Immature natural killer cell (primary cell): ENCODE measurements around the gene ERCC6L. TPM values are rescaled to one million over a fixed set of nuclear protein-coding genes. Genes with fewer than 3 reads are reported as not detected.
A peak's percentile ranks its signal among the peaks of the same experiment; 100 is the strongest.
"Not testable (repeated sequence)": the region's sequence is repeated elsewhere in the genome, so short reads cannot be mapped to it uniquely, and the experiment has no call there.

ENCODE experiments used
- DNase-seq, 3 donors: peaks; one replicate each; pipeline ENCODE4 v3.0.0; 2022; ENCODE audit warnings: mixed read lengths in 1 of 3
- H3K27ac Mint-ChIP-seq, 6 donors: one replicate each; pipeline ENCODE4 v1.8.0; 2020; ENCODE audit warnings: mixed read lengths in 6 of 6, mild to moderate bottlenecking in 5 of 6, inconsistent platforms in 4 of 6, moderate library complexity in 3 of 6
- H3K27me3 Mint-ChIP-seq, 3 donors: one replicate each; pipeline ENCODE4 v1.8.0; 2020 to 2021; ENCODE audit warnings: low read depth in 3 of 3, mild to moderate bottlenecking in 3 of 3, mixed read lengths in 3 of 3, moderate library complexity in 3 of 3, inconsistent platforms in 1 of 3
- H3K36me3 Mint-ChIP-seq, 3 donors: one replicate each; pipeline ENCODE4 v1.8.0; 2020; ENCODE audit warnings: mixed read lengths in 3 of 3, inconsistent platforms in 2 of 3, mild to moderate bottlenecking in 2 of 3
- H3K4me1 Mint-ChIP-seq, 2 donors: one replicate each; pipeline ENCODE4 v1.8.0; 2020; ENCODE audit warnings: inconsistent platforms in 2 of 2, mild to moderate bottlenecking in 2 of 2, mixed read lengths in 2 of 2, moderate library complexity in 1 of 2
- H3K4me3 Mint-ChIP-seq, 5 donors: one replicate each; pipeline ENCODE4 v1.8.0; 2020; ENCODE audit warnings: mild to moderate bottlenecking in 5 of 5, mixed read lengths in 5 of 5, inconsistent platforms in 3 of 5, moderate library complexity in 3 of 5
- H3K9me3 Mint-ChIP-seq, 6 donors: one replicate each; pipeline ENCODE4 v1.8.0; 2020; ENCODE audit warnings: mild to moderate bottlenecking in 6 of 6, mixed read lengths in 6 of 6, inconsistent platforms in 4 of 6, moderate library complexity in 3 of 6
- polyA plus RNA-seq, 3 donors: library from polyadenylated mRNA; unstranded; fragments of 300-500 nt; fragmentation: Illumina TruSeq; gene quantifications; one replicate each; pipeline ENCODE4 v1.2.3, GENCODE V29; 2021

Gene ERCC6L
- polyA plus RNA-seq, 3 donors from 2014 or later: 0.21 to 0.68 (median 0.38) TPM

DNA sequence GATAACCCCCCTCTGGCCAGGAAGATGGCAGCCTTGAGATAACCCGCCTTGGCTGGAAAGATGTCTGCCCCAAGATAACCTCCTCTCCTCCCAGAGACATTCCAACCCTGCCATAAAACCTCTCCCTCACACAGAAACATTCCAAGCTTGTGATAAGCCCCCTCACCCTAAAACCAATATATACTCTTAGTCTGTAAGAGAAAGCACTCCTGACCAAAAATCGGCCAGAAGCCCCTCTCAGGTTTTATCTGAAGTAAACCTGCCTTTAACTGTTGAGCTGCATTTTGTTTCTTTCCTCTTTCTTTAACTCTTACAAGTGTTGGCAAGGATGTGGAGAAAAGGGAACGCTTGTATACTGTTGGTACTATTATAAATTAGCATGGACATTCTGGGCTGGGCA is 8.5 kb downstream of the ERCC6L start:
- Mint-ChIP-seq H3K36me3 (no peaks in the 10 kb centered on the region), H3K4me1 (no peaks in the 10 kb centered on the region), H3K9me3 (no peaks in the 10 kb centered on the region), H3K27ac (no peak overlapping the region), H3K27me3 (peaks cover 0 to 4% (median 4%) of the 10 kb centered on the region in 3 donors), H3K4me3 (no peak overlapping the region)
- DNase-seq: no peak

DNA sequence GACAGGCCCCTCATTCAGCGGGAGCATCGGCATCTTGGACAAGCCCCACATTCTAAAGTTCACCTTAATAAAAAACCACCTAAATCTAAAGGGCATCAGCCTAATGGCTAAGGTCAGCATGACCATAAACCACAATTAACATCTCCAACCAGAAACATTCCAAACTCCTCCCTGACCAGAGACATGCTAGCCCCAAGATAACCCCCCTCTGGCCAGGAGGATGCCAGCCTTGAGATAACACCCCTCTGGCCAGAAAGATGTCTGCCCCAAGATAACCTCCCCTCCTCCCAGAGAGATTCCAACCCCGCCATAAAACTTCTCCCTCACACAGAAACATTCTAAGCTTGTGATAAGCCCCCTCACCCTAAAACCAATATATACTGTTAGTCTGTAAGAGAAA is 18.5 kb downstream of the ERCC6L start:
- H3K4me1 Mint-ChIP-seq, H3K4me3 Mint-ChIP-seq, DNase-seq, H3K9me3 Mint-ChIP-seq, H3K36me3 Mint-ChIP-seq, H3K27me3 Mint-ChIP-seq: not testable (repeated sequence)
- H3K27ac Mint-ChIP-seq: peak overlapping the region in 1 of 6 donors; percentile 15

DNA sequence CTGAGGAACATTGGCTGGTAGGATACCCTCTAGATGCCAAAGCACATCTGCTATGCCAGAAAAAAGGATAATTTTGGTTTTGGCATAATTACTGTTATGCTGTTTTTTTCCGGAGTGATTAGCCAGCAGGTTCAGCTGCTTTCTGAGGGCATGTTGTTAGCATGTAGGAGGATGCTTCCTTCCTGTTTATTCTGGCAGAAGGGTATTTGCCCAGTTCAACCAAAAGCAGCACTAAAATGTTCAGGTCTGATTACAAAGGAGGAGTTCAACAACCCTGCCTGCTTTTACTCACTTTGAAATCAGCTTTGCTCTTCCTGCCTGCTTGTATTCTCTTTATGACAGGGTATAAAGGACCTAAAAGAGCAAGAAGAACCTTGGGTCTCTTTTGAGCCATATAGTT is 21.9 kb downstream of the ERCC6L start:
- Mint-ChIP-seq H3K9me3 (no peaks in the 10 kb centered on the region), H3K27me3 (no peaks in the 10 kb centered on the region), H3K4me1 (no peaks in the 10 kb centered on the region), H3K4me3 (no peak overlapping the region), H3K36me3 (peaks cover 0 to 4% (median 4%) of the 10 kb centered on the region in 3 donors), H3K27ac (no peak overlapping the region)
- no peak for DNase-seq

DNA sequence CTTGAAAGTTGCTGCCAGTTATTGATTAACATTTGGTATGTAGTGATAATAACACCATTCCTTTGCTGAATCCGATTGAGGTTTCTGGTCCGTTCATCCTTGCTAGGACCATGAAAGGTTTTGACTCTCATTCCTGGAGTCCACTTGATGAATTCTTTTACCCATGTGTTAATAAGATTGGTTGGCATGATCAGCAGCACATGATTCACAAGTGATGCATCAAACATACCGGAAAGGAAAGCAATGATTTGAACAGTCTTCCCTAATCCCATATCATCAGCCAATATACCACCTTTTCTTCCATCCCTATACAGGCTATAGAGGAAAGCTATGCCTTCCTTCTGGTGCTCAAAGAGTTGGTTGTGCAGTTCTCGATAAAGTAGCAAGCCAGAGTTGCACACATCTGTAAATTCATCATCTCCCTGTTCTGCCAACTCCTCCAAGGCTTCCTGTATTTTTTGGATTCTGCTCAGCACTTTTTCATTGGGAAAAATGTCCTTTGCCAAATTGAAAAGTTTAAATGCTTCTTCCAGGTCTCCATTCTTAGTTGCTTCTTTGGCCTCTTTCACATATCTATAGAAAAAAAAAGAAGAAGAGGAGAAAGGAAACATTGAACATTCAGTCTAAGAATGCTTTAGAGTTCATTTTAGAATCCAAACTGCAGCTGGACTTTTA is 30.6 kb downstream of the ERCC6L start:
- Mint-ChIP-seq H3K27me3 (peaks cover 0 to 2% (median 0%) of the 10 kb centered on the region in 3 donors), H3K27ac (no peak overlapping the region), H3K36me3 (peaks cover 3 to 14% (median 5%) of the 10 kb centered on the region in 3 donors), H3K4me3 (no peak overlapping the region), H3K4me1 (no peaks in the 10 kb centered on the region), H3K9me3 (no peaks in the 10 kb centered on the region)
- DNase-seq: no peak

DNA sequence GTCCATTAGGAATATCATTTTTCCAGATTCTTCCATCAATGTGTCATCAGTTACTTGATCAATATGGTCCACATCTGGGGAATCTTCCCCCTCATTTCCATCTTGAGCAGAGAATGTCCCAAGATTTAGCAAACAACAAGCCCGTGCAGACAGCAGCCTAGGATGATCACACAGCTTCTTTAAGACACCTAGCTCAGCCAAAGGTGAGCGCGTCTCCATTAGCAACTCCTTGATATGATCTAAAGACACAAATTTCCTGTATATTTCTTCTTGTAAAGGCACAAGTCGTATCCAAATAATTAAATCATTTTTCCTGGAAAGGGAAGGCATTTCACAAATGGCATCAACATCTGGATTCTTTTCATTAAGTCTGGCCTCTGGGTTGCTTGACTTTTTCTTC is 31.5 kb downstream of the ERCC6L start:
- Mint-ChIP-seq H3K27ac (no peak overlapping the region), H3K4me1 (no peaks in the 10 kb centered on the region), H3K27me3 (peaks cover 0 to 2% (median 0%) of the 10 kb centered on the region in 3 donors), H3K36me3 (peaks cover 3 to 14% (median 5%) of the 10 kb centered on the region in 3 donors), H3K9me3 (no peaks in the 10 kb centered on the region), H3K4me3 (no peak overlapping the region)
- DNase-seq: no peak

GRCh38 chrX:72205706-72206105 is 33.1 kb downstream of the ERCC6L start:
- DNase-seq: no peak
- Mint-ChIP-seq H3K9me3 (no peaks in the 10 kb centered on the region), H3K27me3 (peaks cover 0 to 4% (median 0%) of the 10 kb centered on the region in 3 donors), H3K4me1 (no peaks in the 10 kb centered on the region), H3K36me3 (peaks cover 3 to 14% (median 5%) of the 10 kb centered on the region in 3 donors), H3K4me3 (no peak overlapping the region), H3K27ac (no peak overlapping the region)

DNA sequence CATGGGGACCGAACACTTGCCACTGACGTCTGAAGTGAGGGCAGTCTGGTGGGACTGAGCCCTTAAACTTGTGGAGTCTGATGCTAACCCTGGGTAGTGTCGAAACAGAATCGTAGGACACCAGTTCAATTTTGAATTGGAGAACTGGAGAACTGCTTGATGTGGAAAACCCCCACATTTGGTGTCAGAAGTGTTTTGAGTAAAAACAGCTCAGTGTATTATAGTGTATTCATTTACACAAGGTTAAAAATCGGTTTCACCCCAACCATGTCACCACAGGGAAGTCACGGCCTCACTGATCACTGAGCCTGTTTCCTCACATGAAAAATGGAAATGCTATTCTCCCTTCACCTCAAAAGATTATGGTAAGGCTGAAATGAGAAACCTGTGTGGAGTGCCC is 35.4 kb downstream of the ERCC6L start:
- Mint-ChIP-seq H3K36me3 (peaks cover 0 to 10% (median 4%) of the 10 kb centered on the region in 3 donors), H3K27ac (no peak overlapping the region), H3K4me3 (no peak overlapping the region), H3K27me3 (peaks cover 0 to 2% (median 0%) of the 10 kb centered on the region in 3 donors), H3K9me3 (no peaks in the 10 kb centered on the region), H3K4me1 (no peaks in the 10 kb centered on the region)
- DNase-seq: no peak

DNA sequence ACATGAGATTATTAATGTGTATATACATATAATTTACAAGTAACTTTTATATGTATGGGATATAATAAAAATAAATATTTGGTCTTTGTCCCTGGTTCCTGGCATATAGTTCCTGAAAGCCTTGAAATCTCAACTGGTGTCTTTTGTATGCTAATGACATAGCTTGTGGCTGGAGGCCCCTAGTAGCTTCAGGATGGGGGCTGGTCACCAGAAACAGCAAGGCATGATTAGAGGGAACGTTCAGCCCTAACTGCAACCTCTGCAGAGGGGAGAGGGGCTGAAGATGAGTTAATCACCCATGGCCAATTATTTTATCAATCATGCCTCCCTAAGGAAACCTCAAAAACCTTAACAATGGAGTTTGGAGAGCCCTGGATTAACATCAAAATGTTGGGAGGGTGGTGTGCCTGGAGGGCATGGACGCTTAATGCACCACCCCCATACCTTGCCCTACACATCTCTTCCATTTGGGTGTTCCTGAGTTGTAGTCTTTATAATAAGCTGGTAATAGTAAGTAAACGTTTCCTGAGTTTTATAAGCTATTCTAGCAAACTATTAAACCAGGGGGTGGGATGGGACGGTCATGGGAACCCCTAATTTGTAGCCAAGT is 35.9 kb downstream of the ERCC6L start:
- Mint-ChIP-seq H3K4me1 (no peaks in the 10 kb centered on the region), H3K27me3 (peaks cover 0 to 2% (median 0%) of the 10 kb centered on the region in 3 donors), H3K9me3 (no peaks in the 10 kb centered on the region), H3K27ac (no peak overlapping the region), H3K36me3 (peaks cover 0 to 10% (median 7%) of the 10 kb centered on the region in 3 donors), H3K4me3 (no peak overlapping the region)
- DNase-seq: no peak

DNA sequence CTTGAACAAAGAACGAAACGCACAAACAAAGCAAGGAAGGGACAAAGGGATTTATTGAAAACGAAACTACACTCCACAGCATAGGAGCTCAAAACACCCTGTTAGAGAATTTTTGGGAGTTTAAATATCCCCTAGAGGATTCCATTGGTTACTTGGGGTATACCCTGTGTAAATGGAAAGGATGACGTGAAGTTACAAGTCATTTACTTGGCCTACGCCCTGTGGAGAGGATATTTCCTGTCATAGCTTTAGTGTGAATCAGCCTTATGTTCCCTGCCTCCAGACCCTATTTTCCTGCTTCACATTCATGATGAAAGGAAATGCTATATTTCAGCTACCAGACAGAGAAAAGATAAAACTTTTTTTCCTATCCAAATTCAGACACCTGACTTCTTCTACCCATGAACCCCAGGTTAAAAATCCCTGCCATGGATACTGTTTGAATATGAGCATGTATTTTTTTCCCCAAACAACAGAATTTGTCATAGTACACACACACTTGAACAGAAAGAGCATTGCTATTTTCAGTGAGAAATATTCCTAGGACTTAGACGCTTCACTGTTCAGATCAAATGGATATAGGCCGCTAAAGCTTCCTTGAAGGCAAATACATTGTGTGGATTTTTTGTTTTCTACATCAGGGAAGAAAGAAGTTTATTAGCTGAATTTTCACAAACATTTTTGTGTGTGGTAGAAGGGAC is 36.8 kb downstream of the ERCC6L start:
- peaks cover 0 to 2% (median 0%) of the 10 kb centered on the region in 3 donors for H3K27me3 Mint-ChIP-seq
- peak overlapping the region in 1 of 6 donors; percentile 35 for H3K27ac Mint-ChIP-seq
- H3K4me3 Mint-ChIP-seq: no peak overlapping the region
- H3K4me1 Mint-ChIP-seq: no peaks in the 10 kb centered on the region
- H3K9me3 Mint-ChIP-seq: no peaks in the 10 kb centered on the region
- no peak for DNase-seq
- peaks cover 0 to 12% (median 4%) of the 10 kb centered on the region in 3 donors for H3K36me3 Mint-ChIP-seq

GRCh38 chrX:72182924-72183323 is 55.9 kb downstream of the ERCC6L start:
- Mint-ChIP-seq H3K27me3 (peaks cover 0 to 2% (median 2%) of the 10 kb centered on the region in 3 donors), H3K4me1 (peaks cover 6 to 10% of the 10 kb centered on the region in 2 donors), H3K27ac (no peak overlapping the region), H3K36me3 (peaks cover 0 to 3% (median 3%) of the 10 kb centered on the region in 3 donors), H3K9me3 (no peaks in the 10 kb centered on the region), H3K4me3 (no peak overlapping the region)
- DNase-seq: no peak

DNA sequence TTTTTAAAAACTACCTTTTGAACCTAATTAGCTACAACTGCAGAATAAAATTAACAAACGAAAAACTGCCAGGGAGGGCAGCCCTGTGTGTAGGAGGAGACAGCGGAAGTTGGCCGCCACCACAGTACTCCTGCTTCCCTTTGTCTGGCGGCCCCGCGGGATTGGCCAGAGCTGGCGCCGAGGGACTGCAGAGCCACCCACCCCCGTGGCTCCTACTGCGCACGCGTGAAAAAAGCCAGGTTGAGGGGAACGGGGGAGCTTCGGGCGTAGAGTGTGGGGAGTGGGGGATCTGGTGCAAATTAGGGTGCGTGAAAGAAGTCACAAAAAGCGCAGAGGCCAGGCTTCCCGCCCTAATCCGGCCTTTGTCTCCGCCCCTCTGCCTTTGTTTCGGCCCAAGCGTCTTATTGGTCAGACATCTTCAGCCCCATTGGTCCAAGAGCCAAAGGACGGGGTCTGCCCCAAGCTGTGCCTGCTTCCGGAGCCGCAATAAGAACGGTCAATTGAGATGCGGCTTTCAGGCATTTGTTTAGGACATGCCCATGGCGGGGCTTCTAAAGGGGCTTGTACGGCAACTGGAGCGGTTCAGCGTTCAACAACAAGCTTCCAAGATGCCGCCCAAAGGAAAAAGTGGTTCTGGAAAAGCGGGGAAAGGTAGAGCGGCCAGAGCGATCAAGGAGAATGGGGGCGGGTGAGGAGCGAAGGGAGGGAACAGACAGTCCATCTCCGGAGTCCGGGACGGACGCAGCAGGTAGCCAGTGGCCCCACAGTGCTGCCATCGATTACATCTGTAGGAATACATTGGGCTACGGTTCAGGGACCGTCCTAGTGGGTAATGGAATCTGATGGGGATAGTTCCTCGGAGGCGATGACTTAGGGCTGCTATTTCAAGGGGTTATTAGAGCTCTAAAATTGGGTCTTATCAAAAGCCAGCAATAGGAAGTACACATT is 57.4 kb downstream of the ERCC6L start, which contains the start of gene PIN4:
TSS of gene PIN4 (plus strand) at position 580 of the 948 bp plus-strand sequence. CDS start at position 609, 29 bp downstream.
- Mint-ChIP-seq H3K4me1 (peaks cover 6 to 10% of the 10 kb centered on the region in 2 donors), H3K27me3 (peaks cover 0 to 2% (median 2%) of the 10 kb centered on the region in 3 donors), H3K9me3 (no peaks in the 10 kb centered on the region), H3K27ac (no peak within 1 kb of the TSS), H3K4me3 (no peak within 1 kb of the TSS), H3K36me3 (peaks cover 0 to 3% (median 0%) of the 10 kb centered on the region in 3 donors)
- peak; percentile 88 to 93 (median 91) for DNase-seq

DNA sequence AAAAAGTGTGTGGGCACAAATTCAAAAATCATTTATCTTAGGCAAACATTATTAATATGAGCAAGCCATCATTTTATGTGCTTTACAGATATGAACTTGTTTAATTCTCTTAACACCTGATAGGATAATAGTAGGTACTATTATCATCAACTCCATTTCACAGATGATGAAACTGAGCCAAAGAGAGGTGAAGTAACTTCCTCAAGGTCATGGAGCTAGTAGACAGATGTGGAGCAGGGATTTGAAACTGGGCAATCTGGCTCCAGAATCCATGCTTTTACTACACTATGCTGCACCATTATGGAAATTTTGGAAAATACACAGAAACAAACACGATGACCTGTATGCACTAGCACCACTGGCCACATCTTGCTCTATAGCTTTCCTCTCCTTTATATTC is 58.3 kb downstream of the ERCC6L start:
- peak overlapping the region in 2 of 6 donors; percentile 20 to 34 for H3K27ac Mint-ChIP-seq
- no peak overlapping the region for H3K4me3 Mint-ChIP-seq
- H3K4me1 Mint-ChIP-seq: peaks cover 6% of the 10 kb centered on the region in 2 donors
- no peak for DNase-seq
- H3K9me3 Mint-ChIP-seq: no peaks in the 10 kb centered on the region
- H3K27me3 Mint-ChIP-seq: peaks cover 0 to 4% (median 2%) of the 10 kb centered on the region in 3 donors
- no peaks in the 10 kb centered on the region for H3K36me3 Mint-ChIP-seq

DNA sequence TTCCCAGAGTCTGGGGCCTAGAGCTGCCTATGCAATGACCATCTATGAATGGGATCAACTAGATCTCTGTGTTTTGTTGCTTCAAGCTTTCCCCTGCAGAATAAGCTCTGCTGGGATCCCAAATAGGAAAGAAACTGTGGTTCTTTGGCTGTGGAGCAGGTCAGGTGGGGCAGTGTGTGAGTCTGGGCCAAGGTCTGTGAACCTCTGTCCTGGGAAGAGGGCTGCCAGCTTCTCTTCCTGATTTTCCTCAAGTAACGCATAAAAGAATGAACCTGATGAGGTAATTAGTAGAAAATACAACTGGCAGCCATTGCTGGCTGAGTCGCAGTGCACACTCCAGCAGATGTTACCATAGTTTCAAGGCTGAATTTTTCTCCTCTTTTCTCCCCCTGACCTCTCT is 61.8 kb downstream of the ERCC6L start:
- H3K27me3 Mint-ChIP-seq: peaks cover 0 to 5% (median 2%) of the 10 kb centered on the region in 3 donors
- DNase-seq: no peak
- no peaks in the 10 kb centered on the region for H3K9me3 Mint-ChIP-seq
- H3K4me1 Mint-ChIP-seq: peaks cover 0 to 3% of the 10 kb centered on the region in 2 donors
- no peak overlapping the region for H3K4me3 Mint-ChIP-seq
- H3K36me3 Mint-ChIP-seq: no peaks in the 10 kb centered on the region
- H3K27ac Mint-ChIP-seq: no peak overlapping the region
